ENCODE results near the gene SMIM33. TPM values are rescaled to one million over a fixed set of nuclear protein-coding genes. Genes with fewer than 3 reads are reported as not detected.

Gene SMIM33
- total RNA-seq, 1 donor from 2014 or later: not detected

GRCh38 chr5:139445325-139446170 lies 25.3 kb upstream of the SMIM33 start:
- no peak overlapping the region for H3K27ac ChIP-seq
- H3K9me3 ChIP-seq: no peaks in the 10 kb centered on the region
- TF ChIP-seq CTCF (IDR thresholded peaks at IDR 0.05): no peak
- no peaks in the 10 kb centered on the region for H3K27me3 ChIP-seq
- no peak for DNase-seq (ENCODE audit: low spot score in 2 of 2)
- no peaks in the 10 kb centered on the region for H3K4me1 ChIP-seq
- H3K4me3 ChIP-seq: no peak overlapping the region
- H3K36me3 ChIP-seq: no peaks in the 10 kb centered on the region
- intact Hi-C loops (cut with DNase I): no loop called here

GRCh38 chr5:139446956-139447779 lies 23.6 kb upstream of the SMIM33 start:
- Histone ChIP-seq H3K9me3 (no peaks in the 10 kb centered on the region), H3K4me1 (no peaks in the 10 kb centered on the region), H3K27ac (no peak overlapping the region), H3K36me3 (no peaks in the 10 kb centered on the region), H3K4me3 (no peak overlapping the region), H3K27me3 (no peaks in the 10 kb centered on the region)
- intact Hi-C loops (cut with DNase I): no loop called here
- DNase-seq (ENCODE audit: low spot score in 2 of 2): no peak
- TF ChIP-seq CTCF (IDR thresholded peaks at IDR 0.05): no peak

GRCh38 chr5:139451176-139451575 lies 19.6 kb upstream of the SMIM33 start:
- H3K9me3 ChIP-seq: no peaks in the 10 kb centered on the region
- H3K27me3 ChIP-seq: no peaks in the 10 kb centered on the region
- H3K27ac ChIP-seq: no peak overlapping the region
- no peak overlapping the region for H3K4me3 ChIP-seq
- DNase-seq (ENCODE audit: low spot score in 2 of 2): no peak
- no peaks in the 10 kb centered on the region for H3K4me1 ChIP-seq
- no peak for TF ChIP-seq CTCF (IDR thresholded peaks at IDR 0.05)
- intact Hi-C loops (cut with DNase I): no loop called here
- no peaks in the 10 kb centered on the region for H3K36me3 ChIP-seq

- no peak overlapping the region for H3K27ac ChIP-seq
- H3K4me1 ChIP-seq: no peaks in the 10 kb centered on the region
- no peak overlapping the region for H3K4me3 ChIP-seq
- no peak for DNase-seq (ENCODE audit: low spot score in 2 of 2)
- H3K9me3 ChIP-seq: no peaks in the 10 kb centered on the region
- TF ChIP-seq CTCF (IDR thresholded peaks at IDR 0.05): no peak
- H3K27me3 ChIP-seq: no peaks in the 10 kb centered on the region
- H3K36me3 ChIP-seq: no peaks in the 10 kb centered on the region
- intact Hi-C loops (cut with DNase I): no loop called here
Observed at GRCh38 chr5:139451878-139452660, 18.7 kb upstream of the SMIM33 start.

- DNase-seq (ENCODE audit: low spot score in 2 of 2): no peak
- intact Hi-C loops (cut with DNase I): no loop called here
- Histone ChIP-seq H3K4me1 (no peaks in the 10 kb centered on the region), H3K36me3 (no peaks in the 10 kb centered on the region), H3K4me3 (no peak overlapping the region), H3K27ac (no peak overlapping the region), H3K9me3 (no peaks in the 10 kb centered on the region), H3K27me3 (no peaks in the 10 kb centered on the region)
- TF ChIP-seq CTCF (IDR thresholded peaks at IDR 0.05): no peak
Observed at GRCh38 chr5:139453683-139454567, 16.9 kb upstream of the SMIM33 start.

All from ascending aorta (tissue), 2 donors.